HG03354 (cell line): ENCODE measurements around the gene PIK3AP1.

Experiments
- ATAC-seq: cut with Tn5 transposase; IDR thresholded peaks from one replicate; pipeline ENCODE4 v1.9.1; 2021; ENCODE audit warnings: mild to moderate bottlenecking; ENCODE audit not compliant: unreplicated experiment, poor library complexity, severe bottlenecking

The PIK3AP1 gene

GRCh38 chr10:96655461-96656197 is 64.7 kb downstream of the PIK3AP1 start:
- no peak for ATAC-seq

- peak; percentile 86 for ATAC-seq
Measured at GRCh38 chr10:96651998-96652431, 68.3 kb downstream of the PIK3AP1 start.

- ATAC-seq, result no peak
Measured at GRCh38 chr10:96650958-96651357, 69.4 kb downstream of the PIK3AP1 start.

- no peak for ATAC-seq
Measured at GRCh38 chr10:96648297-96648696, 72.0 kb downstream of the PIK3AP1 start.

GRCh38 chr10:96647466-96647865 is 72.8 kb downstream of the PIK3AP1 start:
- no peak for ATAC-seq

GRCh38 chr10:96646751-96647166 is 73.6 kb downstream of the PIK3AP1 start:
- ATAC-seq, result no peak

GRCh38 chr10:96646301-96646700 is 74.0 kb downstream of the PIK3AP1 start:
- no peak for ATAC-seq

- no peak for ATAC-seq
Measured at GRCh38 chr10:96645191-96645721, 75.1 kb downstream of the PIK3AP1 start.

- no peak for ATAC-seq
Measured at GRCh38 chr10:96643920-96644319, 76.4 kb downstream of the PIK3AP1 start.

GRCh38 chr10:96642973-96643372 is 77.3 kb downstream of the PIK3AP1 start:
- no peak for ATAC-seq

- ATAC-seq, result no peak
Measured at GRCh38 chr10:96642530-96642929, 77.8 kb downstream of the PIK3AP1 start.

- ATAC-seq, result no peak
Measured at GRCh38 chr10:96641396-96642295, 78.7 kb downstream of the PIK3AP1 start.

GRCh38 chr10:96639899-96640298 is 80.4 kb downstream of the PIK3AP1 start:
- no peak for ATAC-seq

GRCh38 chr10:96638696-96639095 is 81.6 kb downstream of the PIK3AP1 start:
- ATAC-seq, result no peak

- ATAC-seq, result no peak
Measured at GRCh38 chr10:96638120-96638519, 82.2 kb downstream of the PIK3AP1 start.

GRCh38 chr10:96637709-96638108 is 82.6 kb downstream of the PIK3AP1 start:
- no peak for ATAC-seq

GRCh38 chr10:96636551-96636950 is 83.8 kb downstream of the PIK3AP1 start:
- no peak for ATAC-seq

- ATAC-seq, result no peak
Measured at GRCh38 chr10:96632974-96633710, 87.2 kb downstream of the PIK3AP1 start.

- ATAC-seq, result no peak
Measured at GRCh38 chr10:96627292-96627691, 93.0 kb downstream of the PIK3AP1 start.

GRCh38 chr10:96626795-96627194 is 93.5 kb downstream of the PIK3AP1 start:
- no peak for ATAC-seq
